ENCODE data around the gene SCAF1. TPM values are rescaled to one million over a fixed set of nuclear protein-coding genes. Genes with fewer than 3 reads are reported as not detected.

The SCAF1 gene
- total RNA-seq, 1 donor from 2014 or later, result 89.9 TPM

GRCh38 chr19:49658139-49658517 lies 16.1 kb downstream of the SCAF1 start:
- Mint-ChIP-seq H3K4me3 (no peak overlapping the region), H3K36me3 (peaks cover 41% of the 10 kb centered on the region), H3K9me3 (no peaks in the 10 kb centered on the region), H3K27ac (no peak overlapping the region), H3K27me3 (ENCODE audit: low read depth) (no peaks in the 10 kb centered on the region), H3K4me1 (peaks cover 6% of the 10 kb centered on the region)
- TF ChIP-seq, protein P1, sequence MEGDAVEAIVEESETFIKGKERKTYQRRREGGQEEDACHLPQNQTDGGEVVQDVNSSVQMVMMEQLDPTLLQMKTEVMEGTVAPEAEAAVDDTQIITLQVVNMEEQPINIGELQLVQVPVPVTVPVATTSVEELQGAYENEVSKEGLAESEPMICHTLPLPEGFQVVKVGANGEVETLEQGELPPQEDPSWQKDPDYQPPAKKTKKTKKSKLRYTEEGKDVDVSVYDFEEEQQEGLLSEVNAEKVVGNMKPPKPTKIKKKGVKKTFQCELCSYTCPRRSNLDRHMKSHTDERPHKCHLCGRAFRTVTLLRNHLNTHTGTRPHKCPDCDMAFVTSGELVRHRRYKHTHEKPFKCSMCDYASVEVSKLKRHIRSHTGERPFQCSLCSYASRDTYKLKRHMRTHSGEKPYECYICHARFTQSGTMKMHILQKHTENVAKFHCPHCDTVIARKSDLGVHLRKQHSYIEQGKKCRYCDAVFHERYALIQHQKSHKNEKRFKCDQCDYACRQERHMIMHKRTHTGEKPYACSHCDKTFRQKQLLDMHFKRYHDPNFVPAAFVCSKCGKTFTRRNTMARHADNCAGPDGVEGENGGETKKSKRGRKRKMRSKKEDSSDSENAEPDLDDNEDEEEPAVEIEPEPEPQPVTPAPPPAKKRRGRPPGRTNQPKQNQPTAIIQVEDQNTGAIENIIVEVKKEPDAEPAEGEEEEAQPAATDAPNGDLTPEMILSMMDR (IDR thresholded peaks at IDR 0.05; ENCODE audit: unreplicated experiment), result no peak
- DNase-seq (ENCODE audit: low spot score in 2 of 2, unreplicated experiment in 2 of 2), result no peak

- peaks cover 8% of the 10 kb centered on the region for H3K4me1 Mint-ChIP-seq
- no peaks in the 10 kb centered on the region for H3K27me3 Mint-ChIP-seq (ENCODE audit: low read depth)
- H3K4me3 Mint-ChIP-seq, result no peak overlapping the region
- H3K9me3 Mint-ChIP-seq, result no peaks in the 10 kb centered on the region
- TF ChIP-seq, protein P1 (IDR thresholded peaks at IDR 0.05; ENCODE audit: unreplicated experiment), result no peak
- no peak overlapping the region for H3K27ac Mint-ChIP-seq
- DNase-seq (ENCODE audit: low spot score in 2 of 2, unreplicated experiment in 2 of 2), result no peak
- H3K36me3 Mint-ChIP-seq, result peaks cover 41% of the 10 kb centered on the region
These were observed 16.8 kb downstream of the SCAF1 start for GRCh38 chr19:49658566-49659442.

DNA sequence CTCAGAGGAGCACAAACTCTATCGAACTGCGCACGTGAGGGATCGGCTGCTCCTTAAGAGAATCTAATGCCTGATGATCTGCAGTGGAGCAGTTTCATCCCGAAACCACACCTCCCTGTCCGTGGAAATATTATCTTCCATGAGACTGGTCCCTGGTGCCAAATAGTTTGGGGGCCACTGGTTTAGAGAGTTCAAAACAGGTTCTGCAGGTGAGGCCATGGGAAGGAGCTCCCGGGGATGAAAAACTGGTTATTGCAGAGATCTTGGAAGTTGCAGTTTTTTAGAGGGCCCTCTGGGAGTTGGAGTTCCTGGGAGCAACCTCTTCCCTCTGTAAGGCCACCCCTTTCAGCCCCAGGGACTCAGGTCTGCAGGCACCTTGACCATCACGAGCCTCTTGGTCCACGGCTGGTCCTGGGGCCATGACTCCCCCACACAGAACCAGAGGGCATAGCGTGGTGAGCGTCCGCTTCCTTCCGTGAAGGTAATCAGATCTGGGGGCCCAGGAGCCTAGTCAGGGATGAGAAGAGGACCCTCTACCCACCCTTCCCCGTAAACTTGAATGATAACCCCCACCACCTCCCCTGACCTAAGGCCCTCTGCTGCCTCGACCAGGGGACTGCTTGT lies 18.4 kb downstream of the SCAF1 start:
- TF ChIP-seq, protein P1 (IDR thresholded peaks at IDR 0.05; ENCODE audit: unreplicated experiment), result no peak
- Mint-ChIP-seq H3K27ac (no peak overlapping the region), H3K27me3 (ENCODE audit: low read depth) (no peaks in the 10 kb centered on the region), H3K9me3 (no peaks in the 10 kb centered on the region), H3K4me3 (no peak overlapping the region), H3K4me1 (peaks cover 22% of the 10 kb centered on the region), H3K36me3 (peaks cover 31% of the 10 kb centered on the region)
- DNase-seq (ENCODE audit: low spot score in 2 of 2, unreplicated experiment in 2 of 2), result no peak

DNA sequence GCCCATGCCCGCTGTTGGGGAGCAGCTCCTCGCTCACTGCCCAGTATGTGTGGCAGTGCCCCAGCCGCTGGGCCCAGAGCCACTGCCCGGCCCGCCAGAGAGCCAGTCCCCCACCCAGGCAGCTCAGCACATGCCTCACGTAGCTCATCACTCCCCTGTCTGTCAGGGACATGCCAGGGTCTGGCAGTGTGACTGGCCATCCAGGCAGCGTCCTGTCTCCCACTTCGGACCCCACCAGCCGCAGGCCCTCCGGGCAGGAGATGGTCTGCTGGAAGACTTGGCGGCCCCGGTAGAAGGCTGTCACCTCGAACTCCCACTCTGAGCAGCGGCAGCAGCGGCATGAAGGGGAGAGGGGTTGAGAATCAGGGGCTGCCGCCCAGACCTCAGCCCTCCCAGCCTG lies 20.0 kb downstream of the SCAF1 start:
- DNase-seq (ENCODE audit: low spot score in 2 of 2, unreplicated experiment in 2 of 2), result no peak
- peaks cover 33% of the 10 kb centered on the region for H3K4me1 Mint-ChIP-seq
- TF ChIP-seq, protein P1 (IDR thresholded peaks at IDR 0.05; ENCODE audit: unreplicated experiment), result no peak
- no peaks in the 10 kb centered on the region for H3K9me3 Mint-ChIP-seq
- H3K36me3 Mint-ChIP-seq, result peaks cover 24% of the 10 kb centered on the region
- no peak overlapping the region for H3K4me3 Mint-ChIP-seq
- no peaks in the 10 kb centered on the region for H3K27me3 Mint-ChIP-seq (ENCODE audit: low read depth)
- H3K27ac Mint-ChIP-seq, result no peak overlapping the region

GRCh38 chr19:49663224-49663623 lies 21.2 kb downstream of the SCAF1 start:
- Mint-ChIP-seq H3K4me3 (peak overlapping the region; percentile 15), H3K27me3 (ENCODE audit: low read depth) (no peaks in the 10 kb centered on the region), H3K4me1 (peaks cover 38% of the 10 kb centered on the region), H3K9me3 (no peaks in the 10 kb centered on the region), H3K27ac (peak overlapping the region; percentile 6), H3K36me3 (peaks cover 20% of the 10 kb centered on the region)
- TF ChIP-seq, protein P1 (IDR thresholded peaks at IDR 0.05; ENCODE audit: unreplicated experiment), result no peak
- no peak for DNase-seq (ENCODE audit: low spot score in 2 of 2, unreplicated experiment in 2 of 2)
